PFSK-1 (cell line): ENCODE data around the gene PLEKHO1.

Experiments
- POLR2AphosphoS5 ChIP-seq: IDR thresholded peaks from 2 replicates; pipeline ENCODE4 v1.6.1; 2012; ENCODE audit warnings: low read depth, mild to moderate bottlenecking, control low read depth, low read length, moderate library complexity
- SIN3A ChIP-seq: IDR thresholded peaks from 2 replicates; pipeline ENCODE4 v1.6.1; 2012; ENCODE audit warnings: mild to moderate bottlenecking, low read length, moderate library complexity, borderline replicate concordance; ENCODE audit not compliant: insufficient read depth
- TAF1 ChIP-seq: IDR thresholded peaks from 2 replicates; pipeline ENCODE4 v1.6.1; 2012; ENCODE audit warnings: low read length, control low read depth, borderline replicate concordance; ENCODE audit not compliant: insufficient read depth
- TF ChIP-seq, protein P1 (sequence below), 2 experiments: IDR thresholded peaks; 2 replicates each; pipeline versions ENCODE4 v1.6.1 to v1.8.0; 2011 to 2012; ENCODE audit warnings: low read depth in 2 of 2, low read length in 2 of 2, control low read depth in 1 of 2, inconsistent platforms in 1 of 2, mild to moderate bottlenecking in 1 of 2, moderate library complexity in 1 of 2; ENCODE audit not compliant: insufficient read depth in 1 of 2

DNA sequence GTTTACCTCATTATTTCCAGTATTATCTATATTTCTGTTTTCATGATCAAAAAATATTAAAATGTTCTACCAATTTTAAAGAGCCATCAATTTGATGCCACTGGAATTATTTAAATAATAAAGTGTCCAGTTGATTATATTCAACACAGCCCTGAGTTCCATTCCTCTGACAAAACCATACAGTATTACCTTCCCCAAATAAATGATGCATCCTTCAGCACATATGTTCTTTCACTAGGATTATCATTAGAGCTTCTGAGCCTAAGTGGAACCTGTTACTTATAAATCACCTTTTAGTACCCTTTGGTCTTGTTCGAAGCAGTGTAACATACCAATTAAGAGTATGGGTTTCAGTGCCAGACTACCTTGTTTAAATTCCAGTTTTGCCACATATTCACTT lies 17.3 kb upstream of the PLEKHO1 start:
- no peak for TF ChIP-seq POLR2AphosphoS5
- TF ChIP-seq TAF1: no peak
- TF ChIP-seq, protein P1, sequence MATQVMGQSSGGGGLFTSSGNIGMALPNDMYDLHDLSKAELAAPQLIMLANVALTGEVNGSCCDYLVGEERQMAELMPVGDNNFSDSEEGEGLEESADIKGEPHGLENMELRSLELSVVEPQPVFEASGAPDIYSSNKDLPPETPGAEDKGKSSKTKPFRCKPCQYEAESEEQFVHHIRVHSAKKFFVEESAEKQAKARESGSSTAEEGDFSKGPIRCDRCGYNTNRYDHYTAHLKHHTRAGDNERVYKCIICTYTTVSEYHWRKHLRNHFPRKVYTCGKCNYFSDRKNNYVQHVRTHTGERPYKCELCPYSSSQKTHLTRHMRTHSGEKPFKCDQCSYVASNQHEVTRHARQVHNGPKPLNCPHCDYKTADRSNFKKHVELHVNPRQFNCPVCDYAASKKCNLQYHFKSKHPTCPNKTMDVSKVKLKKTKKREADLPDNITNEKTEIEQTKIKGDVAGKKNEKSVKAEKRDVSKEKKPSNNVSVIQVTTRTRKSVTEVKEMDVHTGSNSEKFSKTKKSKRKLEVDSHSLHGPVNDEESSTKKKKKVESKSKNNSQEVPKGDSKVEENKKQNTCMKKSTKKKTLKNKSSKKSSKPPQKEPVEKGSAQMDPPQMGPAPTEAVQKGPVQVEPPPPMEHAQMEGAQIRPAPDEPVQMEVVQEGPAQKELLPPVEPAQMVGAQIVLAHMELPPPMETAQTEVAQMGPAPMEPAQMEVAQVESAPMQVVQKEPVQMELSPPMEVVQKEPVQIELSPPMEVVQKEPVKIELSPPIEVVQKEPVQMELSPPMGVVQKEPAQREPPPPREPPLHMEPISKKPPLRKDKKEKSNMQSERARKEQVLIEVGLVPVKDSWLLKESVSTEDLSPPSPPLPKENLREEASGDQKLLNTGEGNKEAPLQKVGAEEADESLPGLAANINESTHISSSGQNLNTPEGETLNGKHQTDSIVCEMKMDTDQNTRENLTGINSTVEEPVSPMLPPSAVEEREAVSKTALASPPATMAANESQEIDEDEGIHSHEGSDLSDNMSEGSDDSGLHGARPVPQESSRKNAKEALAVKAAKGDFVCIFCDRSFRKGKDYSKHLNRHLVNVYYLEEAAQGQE (IDR thresholded peaks at IDR 0.05; ENCODE audit: insufficient read depth in 1 of 2, low read depth in 2 of 2, low read length in 2 of 2): no peak
- no peak for TF ChIP-seq SIN3A
